HepG2 (cell line): ENCODE data around the gene ZNF22. TPM values are rescaled to one million over a fixed set of nuclear protein-coding genes. Genes with fewer than 3 reads are reported as not detected.

Source experiments
- ETV5 ChIP-seq: IDR thresholded peaks from 2 replicates; pipeline ENCODE4 v1.6.1; 2018; ENCODE audit warnings: missing biosample characterization, missing genetic modification reagents, inconsistent platforms, borderline replicate concordance
- ETV6 ChIP-seq: sonication (generic); formaldehyde crosslinking; conservative IDR thresholded peaks from 2 replicates; pipeline ENCODE4 v1.4.0; 2020; ENCODE audit warnings: missing genetic modification reagents
- FOSL2 ChIP-seq: sonication (generic); formaldehyde crosslinking; IDR thresholded peaks from 2 replicates; pipeline ENCODE4 v1.4.0; 2020; ENCODE audit warnings: missing genetic modification reagents
- FOXK2 ChIP-seq: fragments of 450-650 bp; IDR thresholded peaks from 2 replicates; pipeline ENCODE4 v1.6.1; 2016
- MIER3 ChIP-seq: IDR thresholded peaks from 2 replicates; pipeline ENCODE4 v1.6.1; 2016; ENCODE audit warnings: missing compliant biosample characterization, borderline replicate concordance
- MXI1 ChIP-seq: IDR thresholded peaks from 3 replicates; pipeline ENCODE4 v1.6.1; 2012; ENCODE audit warnings: low read depth, low read length, inconsistent platforms, borderline replicate concordance
- RFX1 ChIP-seq: fragments of 450-650 bp; IDR thresholded peaks from 2 replicates; pipeline ENCODE4 v1.6.1; 2017
- RFXAP ChIP-seq: sonication (generic); formaldehyde crosslinking; IDR thresholded peaks from 2 replicates; pipeline ENCODE4 v1.4.0; 2020; ENCODE audit warnings: missing genetic modification reagents, borderline replicate concordance
- SUZ12 ChIP-seq: fragments of 150-350 bp; IDR thresholded peaks from 2 replicates; pipeline ENCODE4 v1.6.1; 2014; ENCODE audit warnings: low read depth, low read length
- ZKSCAN8 ChIP-seq: IDR thresholded peaks from 2 replicates; pipeline ENCODE4 v1.6.1; 2016; ENCODE audit warnings: borderline replicate concordance, missing genetic modification reagents, missing compliant biosample characterization
- ZNF10 ChIP-seq: sonication (generic); formaldehyde crosslinking; IDR thresholded peaks from 2 replicates; pipeline ENCODE4 v1.4.0; 2020; ENCODE audit warnings: mild to moderate bottlenecking, low read depth, missing genetic modification reagents, borderline replicate concordance
- ZNF136 ChIP-seq: sonication (generic); formaldehyde crosslinking; IDR thresholded peaks from 2 replicates; pipeline ENCODE4 v1.8.1; 2022; ENCODE audit warnings: low read depth, mild to moderate bottlenecking, moderate library complexity, missing genetic modification reagents
- ZNF205 ChIP-seq: IDR thresholded peaks from 2 replicates; pipeline ENCODE4 v1.6.1; 2018; ENCODE audit warnings: missing biosample characterization, missing genetic modification reagents
- ZNF557 ChIP-seq: sonication (generic); formaldehyde crosslinking; IDR thresholded peaks from 2 replicates; pipeline ENCODE4 v1.4.0; 2020; ENCODE audit warnings: missing genetic modification reagents
- polyA plus RNA-seq, 8 experiments: library from polyadenylated mRNA; depleted of rRNA in 3 of 8; stranded (reverse) in 7 of 8; unstranded in 1 of 8; fragments of >200 nt; fragmentation: Illumina TruSeq in 4 of 8; extraction: Trizol in 4 of 8; gene quantifications; 2 replicates each; pipeline versions ENCODE4 v1.2.1 to v1.2.3, GENCODE V29; 2011 to 2016; ENCODE audit warnings: low read depth in 4 of 8, missing spikeins in 1 of 8, mixed read lengths in 1 of 8; ENCODE audit not compliant: insufficient read depth in 1 of 8
- total RNA-seq, 5 experiments: library from RNA; depleted of rRNA; stranded (reverse); fragments of >200 nt; fragmentation: Illumina TruSeq; extraction: Trizol; gene quantifications; 2 replicates each; pipeline ENCODE4 v1.2.3, GENCODE V29; 2016; ENCODE audit warnings: low read depth in 1 of 5
- TF ChIP-seq, protein P1 (sequence below): sonication (generic); formaldehyde crosslinking; IDR thresholded peaks from 2 replicates; pipeline ENCODE4 v1.5.1; 2020; ENCODE audit warnings: mild to moderate bottlenecking, missing genetic modification reagents, borderline replicate concordance
- TF ChIP-seq, protein P2 (sequence below), 2 experiments: sonication (generic) in 1 of 2; formaldehyde crosslinking in 1 of 2; IDR thresholded peaks; 2 replicates each; pipeline versions ENCODE4 v1.4.0 to v1.6.1; 2018 to 2020; ENCODE audit warnings: missing genetic modification reagents in 2 of 2, borderline replicate concordance in 1 of 2, low read depth in 1 of 2, mild to moderate bottlenecking in 1 of 2, missing biosample characterization in 1 of 2
- TF ChIP-seq, protein P3 (sequence below): sonication (generic); formaldehyde crosslinking; IDR thresholded peaks from 2 replicates; pipeline ENCODE4 v1.4.0; 2020; ENCODE audit warnings: mild to moderate bottlenecking, missing genetic modification reagents
- TF ChIP-seq, protein P4 (sequence below): sonication (generic); formaldehyde crosslinking; IDR thresholded peaks from 2 replicates; pipeline ENCODE4 v1.8.0; 2022; ENCODE audit warnings: mild to moderate bottlenecking, missing genetic modification reagents; ENCODE audit not compliant: insufficient replicate concordance

The ZNF22 gene
- total and polyA plus RNA-seq, 2 of the 13 experiments (the other 11 are each of a cell fraction or from before 2014, with no cell fraction given) = 0.40 to 1.3 TPM

DNA sequence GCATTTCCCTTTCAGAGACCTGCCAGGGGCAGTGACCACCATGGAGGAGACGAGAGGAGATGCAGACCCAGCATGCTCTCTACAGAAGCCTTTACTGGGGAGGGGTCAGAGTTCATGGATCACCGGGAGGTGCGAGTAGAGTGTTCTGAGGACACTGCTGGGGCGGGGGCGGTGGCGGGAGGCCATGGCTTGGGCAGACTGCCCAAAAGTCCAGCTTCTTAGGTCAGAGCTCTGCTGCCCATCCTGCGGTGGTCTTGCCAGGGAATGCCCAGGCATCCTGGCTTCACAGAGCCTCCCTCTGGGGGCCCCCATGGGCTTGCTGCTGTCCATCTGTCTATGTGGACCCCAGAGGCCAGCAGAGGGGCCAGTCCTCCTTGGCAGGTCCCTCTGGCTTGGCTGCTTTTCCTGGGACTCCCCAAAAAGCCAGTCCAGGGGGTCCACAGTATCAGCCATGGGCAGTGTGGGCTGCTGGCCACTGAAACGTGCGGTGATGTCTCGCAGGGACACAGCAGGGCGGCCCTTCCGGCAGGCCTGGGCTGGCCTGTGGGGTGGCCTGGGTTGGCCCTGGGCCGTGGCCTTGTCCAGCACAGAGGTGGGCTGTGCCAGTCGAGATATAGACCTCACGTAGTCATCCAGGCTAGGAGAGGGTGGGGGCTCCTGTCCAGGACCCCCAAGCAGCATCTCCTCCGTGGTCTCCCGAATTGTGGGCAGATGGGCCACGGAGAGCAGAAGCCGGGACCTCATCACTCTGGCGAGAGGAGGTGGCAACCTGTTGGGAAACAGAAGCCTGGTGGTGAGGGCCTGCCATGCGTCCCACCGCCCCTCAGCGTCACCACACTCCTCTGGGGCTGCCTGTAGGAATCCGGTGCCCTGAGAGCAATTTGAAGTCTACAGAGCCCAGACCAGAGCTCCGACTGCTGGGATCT lies 23.2 kb upstream of the ZNF22 start (continued):
- TF ChIP-seq ZNF10 = no peak
- TF ChIP-seq, protein P1, sequence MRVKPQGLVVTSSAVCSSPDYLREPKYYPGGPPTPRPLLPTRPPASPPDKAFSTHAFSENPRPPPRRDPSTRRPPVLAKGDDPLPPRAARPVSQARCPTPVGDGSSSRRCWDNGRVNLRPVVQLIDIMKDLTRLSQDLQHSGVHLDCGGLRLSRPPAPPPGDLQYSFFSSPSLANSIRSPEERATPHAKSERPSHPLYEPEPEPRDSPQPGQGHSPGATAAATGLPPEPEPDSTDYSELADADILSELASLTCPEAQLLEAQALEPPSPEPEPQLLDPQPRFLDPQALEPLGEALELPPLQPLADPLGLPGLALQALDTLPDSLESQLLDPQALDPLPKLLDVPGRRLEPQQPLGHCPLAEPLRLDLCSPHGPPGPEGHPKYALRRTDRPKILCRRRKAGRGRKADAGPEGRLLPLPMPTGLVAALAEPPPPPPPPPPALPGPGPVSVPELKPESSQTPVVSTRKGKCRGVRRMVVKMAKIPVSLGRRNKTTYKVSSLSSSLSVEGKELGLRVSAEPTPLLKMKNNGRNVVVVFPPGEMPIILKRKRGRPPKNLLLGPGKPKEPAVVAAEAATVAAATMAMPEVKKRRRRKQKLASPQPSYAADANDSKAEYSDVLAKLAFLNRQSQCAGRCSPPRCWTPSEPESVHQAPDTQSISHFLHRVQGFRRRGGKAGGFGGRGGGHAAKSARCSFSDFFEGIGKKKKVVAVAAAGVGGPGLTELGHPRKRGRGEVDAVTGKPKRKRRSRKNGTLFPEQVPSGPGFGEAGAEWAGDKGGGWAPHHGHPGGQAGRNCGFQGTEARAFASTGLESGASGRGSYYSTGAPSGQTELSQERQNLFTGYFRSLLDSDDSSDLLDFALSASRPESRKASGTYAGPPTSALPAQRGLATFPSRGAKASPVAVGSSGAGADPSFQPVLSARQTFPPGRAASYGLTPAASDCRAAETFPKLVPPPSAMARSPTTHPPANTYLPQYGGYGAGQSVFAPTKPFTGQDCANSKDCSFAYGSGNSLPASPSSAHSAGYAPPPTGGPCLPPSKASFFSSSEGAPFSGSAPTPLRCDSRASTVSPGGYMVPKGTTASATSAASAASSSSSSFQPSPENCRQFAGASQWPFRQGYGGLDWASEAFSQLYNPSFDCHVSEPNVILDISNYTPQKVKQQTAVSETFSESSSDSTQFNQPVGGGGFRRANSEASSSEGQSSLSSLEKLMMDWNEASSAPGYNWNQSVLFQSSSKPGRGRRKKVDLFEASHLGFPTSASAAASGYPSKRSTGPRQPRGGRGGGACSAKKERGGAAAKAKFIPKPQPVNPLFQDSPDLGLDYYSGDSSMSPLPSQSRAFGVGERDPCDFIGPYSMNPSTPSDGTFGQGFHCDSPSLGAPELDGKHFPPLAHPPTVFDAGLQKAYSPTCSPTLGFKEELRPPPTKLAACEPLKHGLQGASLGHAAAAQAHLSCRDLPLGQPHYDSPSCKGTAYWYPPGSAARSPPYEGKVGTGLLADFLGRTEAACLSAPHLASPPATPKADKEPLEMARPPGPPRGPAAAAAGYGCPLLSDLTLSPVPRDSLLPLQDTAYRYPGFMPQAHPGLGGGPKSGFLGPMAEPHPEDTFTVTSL (CRISPR knock-in tag) = no peak
- TF ChIP-seq, protein P2, sequence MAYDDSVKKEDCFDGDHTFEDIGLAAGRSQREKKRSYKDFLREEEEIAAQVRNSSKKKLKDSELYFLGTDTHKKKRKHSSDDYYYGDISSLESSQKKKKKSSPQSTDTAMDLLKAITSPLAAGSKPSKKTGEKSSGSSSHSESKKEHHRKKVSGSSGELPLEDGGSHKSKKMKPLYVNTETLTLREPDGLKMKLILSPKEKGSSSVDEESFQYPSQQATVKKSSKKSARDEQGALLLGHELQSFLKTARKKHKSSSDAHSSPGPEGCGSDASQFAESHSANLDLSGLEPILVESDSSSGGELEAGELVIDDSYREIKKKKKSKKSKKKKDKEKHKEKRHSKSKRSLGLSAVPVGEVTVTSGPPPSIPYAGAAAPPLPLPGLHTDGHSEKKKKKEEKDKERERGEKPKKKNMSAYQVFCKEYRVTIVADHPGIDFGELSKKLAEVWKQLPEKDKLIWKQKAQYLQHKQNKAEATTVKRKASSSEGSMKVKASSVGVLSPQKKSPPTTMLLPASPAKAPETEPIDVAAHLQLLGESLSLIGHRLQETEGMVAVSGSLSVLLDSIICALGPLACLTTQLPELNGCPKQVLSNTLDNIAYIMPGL (CRISPR knock-in tag; IDR thresholded peaks at IDR 0.05; ENCODE audit: borderline replicate concordance in 1 of 2, low read depth in 1 of 2) = peak; percentile 14 to 52; a peak in 2 of 4 replicates
- TF ChIP-seq ZNF136 (CRISPR knock-in tag) = no peak
- no peak for TF ChIP-seq MIER3 (CRISPR knock-in tag)
- no peak for TF ChIP-seq ZNF205 (CRISPR knock-in tag)
- TF ChIP-seq FOXK2 = no peak
- TF ChIP-seq, protein P3, sequence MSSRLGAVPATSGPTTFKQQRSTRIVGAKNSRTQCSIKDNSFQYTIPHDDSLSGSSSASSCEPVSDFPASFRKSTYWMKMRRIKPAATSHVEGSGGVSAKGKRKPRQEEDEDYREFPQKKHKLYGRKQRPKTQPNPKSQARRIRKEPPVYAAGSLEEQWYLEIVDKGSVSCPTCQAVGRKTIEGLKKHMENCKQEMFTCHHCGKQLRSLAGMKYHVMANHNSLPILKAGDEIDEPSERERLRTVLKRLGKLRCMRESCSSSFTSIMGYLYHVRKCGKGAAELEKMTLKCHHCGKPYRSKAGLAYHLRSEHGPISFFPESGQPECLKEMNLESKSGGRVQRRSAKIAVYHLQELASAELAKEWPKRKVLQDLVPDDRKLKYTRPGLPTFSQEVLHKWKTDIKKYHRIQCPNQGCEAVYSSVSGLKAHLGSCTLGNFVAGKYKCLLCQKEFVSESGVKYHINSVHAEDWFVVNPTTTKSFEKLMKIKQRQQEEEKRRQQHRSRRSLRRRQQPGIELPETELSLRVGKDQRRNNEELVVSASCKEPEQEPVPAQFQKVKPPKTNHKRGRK (CRISPR knock-in tag) = no peak; the same call in 1 of the 2 replicates
- TF ChIP-seq RFX1 = no peak
- TF ChIP-seq ZKSCAN8 = no peak
- TF ChIP-seq RFXAP (CRISPR knock-in tag) = no peak
- 0 out of 2 replicates have a peak, but pooled peaks have one; percentile 39 for TF ChIP-seq ETV5 (CRISPR knock-in tag)
- no peak; the same call in 1 of the 2 replicates for TF ChIP-seq ZNF557
- TF ChIP-seq, protein P4, sequence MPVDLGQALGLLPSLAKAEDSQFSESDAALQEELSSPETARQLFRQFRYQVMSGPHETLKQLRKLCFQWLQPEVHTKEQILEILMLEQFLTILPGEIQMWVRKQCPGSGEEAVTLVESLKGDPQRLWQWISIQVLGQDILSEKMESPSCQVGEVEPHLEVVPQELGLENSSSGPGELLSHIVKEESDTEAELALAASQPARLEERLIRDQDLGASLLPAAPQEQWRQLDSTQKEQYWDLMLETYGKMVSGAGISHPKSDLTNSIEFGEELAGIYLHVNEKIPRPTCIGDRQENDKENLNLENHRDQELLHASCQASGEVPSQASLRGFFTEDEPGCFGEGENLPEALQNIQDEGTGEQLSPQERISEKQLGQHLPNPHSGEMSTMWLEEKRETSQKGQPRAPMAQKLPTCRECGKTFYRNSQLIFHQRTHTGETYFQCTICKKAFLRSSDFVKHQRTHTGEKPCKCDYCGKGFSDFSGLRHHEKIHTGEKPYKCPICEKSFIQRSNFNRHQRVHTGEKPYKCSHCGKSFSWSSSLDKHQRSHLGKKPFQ = peak; percentile 64
- no peak for TF ChIP-seq MXI1
- TF ChIP-seq ETV6 (CRISPR knock-in tag) = no peak; the same call in 1 of the 2 replicates
- no peak for TF ChIP-seq FOSL2 (CRISPR knock-in tag)
- TF ChIP-seq SUZ12 = no peak
